Peyer's patch (tissue), 4 donors: ENCODE measurements around the gene TSPAN8. TPM values are rescaled to one million over a fixed set of nuclear protein-coding genes. Genes with fewer than 3 reads are reported as not detected.

ENCODE experiments used
- DNase-seq, 3 donors: peaks; one replicate each; pipeline ENCODE4 v3.0.0-alpha.2; 2017 to 2019
- H3K27ac ChIP-seq, 4 donors: fragments of 200-600 bp; sonication (generic); one replicate each; pipeline ENCODE4 v1.5.1; 2016 to 2019
- H3K27me3 ChIP-seq, 2 donors: fragments of 200-600 bp; sonication (generic); one replicate each; pipeline ENCODE4 v1.5.1; 2019
- H3K36me3 ChIP-seq, 3 donors: fragments of 200-600 bp; sonication (generic); one replicate each; pipeline ENCODE4 v1.5.1; 2016 to 2019
- H3K4me1 ChIP-seq, 4 donors: fragments of 200-600 bp; sonication (generic); one replicate each; pipeline ENCODE4 v1.5.1; 2016 to 2019
- H3K4me3 ChIP-seq, 4 donors: fragments of 200-600 bp; sonication (generic); 1 replicate in 3 of 4; 2 replicates in 1 of 4; pipeline ENCODE4 v1.5.1; 2016 to 2019; ENCODE audit warnings: mild to moderate bottlenecking in 1 of 4
- H3K9me3 ChIP-seq, 4 donors: fragments of 200-600 bp; sonication (generic); one replicate each; pipeline ENCODE4 v1.5.1; 2016 to 2019; ENCODE audit warnings: mild to moderate bottlenecking in 1 of 4
- POLR2A ChIP-seq, 2 donors: fragments of 450-650 bp; IDR thresholded peaks; one replicate each; pipeline ENCODE4 v1.5.1; 2017; ENCODE audit warnings: antibody characterized with exemption in 2 of 2, mild to moderate bottlenecking in 2 of 2, moderate library complexity in 2 of 2
- total RNA-seq, 4 donors: library from RNA; depleted of rRNA; stranded (reverse); fragments of >200 nt; gene quantifications; one replicate each; pipeline ENCODE4 v1.1.0, GENCODE V29; 2016
- TF ChIP-seq, protein P1 (sequence below), 6 experiments: fragments of 450-650 bp in 4 of 6; fragments of 200-600 bp in 2 of 6; sonication (generic) in 1 of 6; IDR thresholded peaks; one replicate each; pipeline ENCODE4 v1.5.1; 2017 to 2019; ENCODE audit warnings: antibody characterized with exemption in 6 of 6, mild to moderate bottlenecking in 3 of 6, moderate library complexity in 1 of 6

Gene TSPAN8
- total RNA-seq, 4 donors from 2014 or later: 71.0 to 963 (median 558) TPM

DNA sequence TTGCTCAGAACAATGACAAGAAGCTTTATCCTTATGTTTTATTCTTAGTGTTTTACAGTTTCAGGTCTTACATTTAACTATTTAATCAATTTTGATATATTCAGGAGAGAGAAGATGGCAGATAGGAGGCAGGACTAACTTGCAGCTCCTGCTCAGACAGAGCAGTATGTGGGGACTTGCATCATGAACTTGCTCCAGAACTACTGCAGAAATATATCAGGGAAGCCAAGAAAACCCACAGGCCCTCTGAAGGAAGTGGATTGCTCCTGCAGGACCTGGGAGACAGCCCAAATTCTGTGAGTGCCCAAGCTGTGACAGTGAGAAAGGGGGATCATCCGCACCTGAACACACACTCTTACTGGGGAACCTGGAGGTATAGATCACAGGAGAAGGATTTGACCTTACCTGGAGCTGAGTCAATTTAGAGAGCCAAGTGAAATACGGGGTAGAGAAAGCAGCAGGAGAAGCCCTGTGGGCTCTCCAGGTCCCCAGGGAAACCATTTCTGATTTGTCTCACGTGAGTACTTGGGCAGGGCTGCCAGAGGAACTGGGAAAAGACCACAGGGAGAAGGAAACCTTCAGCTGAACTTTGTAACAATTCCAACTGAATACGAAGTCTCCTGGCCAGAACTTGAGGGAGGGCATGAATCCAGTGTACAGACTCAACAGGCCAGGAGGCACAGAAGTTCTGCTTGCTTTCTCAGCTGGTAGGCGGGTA is 28.9 kb upstream of the TSPAN8 start:
- TF ChIP-seq, protein P1, sequence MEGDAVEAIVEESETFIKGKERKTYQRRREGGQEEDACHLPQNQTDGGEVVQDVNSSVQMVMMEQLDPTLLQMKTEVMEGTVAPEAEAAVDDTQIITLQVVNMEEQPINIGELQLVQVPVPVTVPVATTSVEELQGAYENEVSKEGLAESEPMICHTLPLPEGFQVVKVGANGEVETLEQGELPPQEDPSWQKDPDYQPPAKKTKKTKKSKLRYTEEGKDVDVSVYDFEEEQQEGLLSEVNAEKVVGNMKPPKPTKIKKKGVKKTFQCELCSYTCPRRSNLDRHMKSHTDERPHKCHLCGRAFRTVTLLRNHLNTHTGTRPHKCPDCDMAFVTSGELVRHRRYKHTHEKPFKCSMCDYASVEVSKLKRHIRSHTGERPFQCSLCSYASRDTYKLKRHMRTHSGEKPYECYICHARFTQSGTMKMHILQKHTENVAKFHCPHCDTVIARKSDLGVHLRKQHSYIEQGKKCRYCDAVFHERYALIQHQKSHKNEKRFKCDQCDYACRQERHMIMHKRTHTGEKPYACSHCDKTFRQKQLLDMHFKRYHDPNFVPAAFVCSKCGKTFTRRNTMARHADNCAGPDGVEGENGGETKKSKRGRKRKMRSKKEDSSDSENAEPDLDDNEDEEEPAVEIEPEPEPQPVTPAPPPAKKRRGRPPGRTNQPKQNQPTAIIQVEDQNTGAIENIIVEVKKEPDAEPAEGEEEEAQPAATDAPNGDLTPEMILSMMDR (IDR thresholded peaks at IDR 0.05): no peak
- no peak for TF ChIP-seq POLR2A (IDR thresholded peaks at IDR 0.05)
- Histone ChIP-seq H3K4me3 (no peak overlapping the region), H3K4me1 (no peaks in the 10 kb centered on the region), H3K27ac (peak overlapping the region in 1 of 4 donors; percentile 16), H3K9me3 (no peaks in the 10 kb centered on the region), H3K36me3 (no peaks in the 10 kb centered on the region), H3K27me3 (no peaks in the 10 kb centered on the region)
- no peak for DNase-seq

DNA sequence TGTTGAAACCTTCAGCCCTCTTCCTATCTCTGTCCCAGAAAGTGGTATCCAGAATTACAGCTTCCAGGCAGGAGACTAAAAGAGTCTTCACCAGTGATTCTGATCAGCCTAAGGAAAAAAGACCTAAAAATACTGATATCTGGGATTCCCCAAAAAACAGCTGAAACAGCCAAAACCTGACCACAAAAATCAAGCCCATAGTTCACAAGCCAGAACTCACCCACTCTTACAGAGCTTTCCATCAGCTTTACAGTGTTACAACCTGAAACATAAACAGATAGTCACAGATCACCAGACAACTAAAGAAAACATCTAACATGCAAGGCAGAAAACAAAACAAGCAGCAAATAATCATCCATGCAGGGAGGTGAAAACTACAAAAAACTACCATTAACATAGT is 26.0 kb upstream of the TSPAN8 start:
- Histone ChIP-seq H3K27ac (no peak overlapping the region), H3K4me3 (no peak overlapping the region), H3K4me1 (no peaks in the 10 kb centered on the region), H3K9me3 (no peaks in the 10 kb centered on the region), H3K36me3 (no peaks in the 10 kb centered on the region), H3K27me3 (no peaks in the 10 kb centered on the region)
- no peak for DNase-seq
- TF ChIP-seq, protein P1 (IDR thresholded peaks at IDR 0.05): no peak
- TF ChIP-seq POLR2A (IDR thresholded peaks at IDR 0.05): no peak

DNA sequence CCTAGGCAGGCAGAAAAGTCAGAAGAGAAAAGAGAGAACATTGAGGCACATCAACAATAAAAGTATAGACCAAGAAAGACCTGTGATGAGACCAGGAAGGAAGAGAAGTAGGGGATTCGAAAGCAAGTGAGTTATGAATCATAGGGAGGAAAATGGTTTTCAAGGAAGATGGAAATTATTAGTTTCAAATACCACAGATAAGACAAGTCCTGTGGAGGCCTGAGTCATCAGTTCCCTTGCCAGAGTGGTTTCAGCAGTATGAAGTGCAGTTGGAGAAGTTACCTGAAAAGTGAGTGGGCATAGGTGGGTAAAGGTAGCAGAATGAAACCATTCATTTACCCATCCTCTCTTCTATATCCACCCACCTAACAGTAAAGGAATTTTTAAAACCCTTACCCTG is 25.2 kb upstream of the TSPAN8 start:
- TF ChIP-seq POLR2A (IDR thresholded peaks at IDR 0.05): no peak
- TF ChIP-seq, protein P1 (IDR thresholded peaks at IDR 0.05): no peak
- Histone ChIP-seq H3K9me3 (no peaks in the 10 kb centered on the region), H3K27me3 (no peaks in the 10 kb centered on the region), H3K4me3 (no peak overlapping the region), H3K4me1 (no peaks in the 10 kb centered on the region), H3K27ac (no peak overlapping the region), H3K36me3 (no peaks in the 10 kb centered on the region)
- no peak for DNase-seq

DNA sequence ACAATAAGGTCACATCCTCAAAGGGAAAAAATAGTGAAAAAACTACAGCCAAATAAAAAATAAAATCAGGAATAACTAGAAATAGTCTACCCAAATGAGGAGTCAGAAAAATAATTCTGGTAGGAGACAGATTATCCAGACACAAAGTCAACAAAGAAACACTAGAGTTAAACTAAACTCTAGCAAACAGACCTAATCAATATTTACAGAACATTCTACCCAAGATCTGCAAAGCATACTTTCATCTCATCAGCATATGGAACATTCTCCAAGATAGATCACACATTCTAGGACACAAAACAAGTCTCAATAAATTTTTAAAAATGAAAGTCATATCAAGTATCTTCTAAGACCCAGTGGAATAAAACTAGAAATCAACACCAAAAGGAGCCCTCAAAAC is 20.4 kb upstream of the TSPAN8 start:
- no peaks in the 10 kb centered on the region for H3K9me3 ChIP-seq
- no peaks in the 10 kb centered on the region for H3K4me1 ChIP-seq
- no peaks in the 10 kb centered on the region for H3K36me3 ChIP-seq
- DNase-seq: no peak
- H3K27ac ChIP-seq: no peak overlapping the region
- H3K4me3 ChIP-seq: no peak overlapping the region
- TF ChIP-seq POLR2A (IDR thresholded peaks at IDR 0.05): no peak
- TF ChIP-seq, protein P1 (IDR thresholded peaks at IDR 0.05): no peak
- no peaks in the 10 kb centered on the region for H3K27me3 ChIP-seq

DNA sequence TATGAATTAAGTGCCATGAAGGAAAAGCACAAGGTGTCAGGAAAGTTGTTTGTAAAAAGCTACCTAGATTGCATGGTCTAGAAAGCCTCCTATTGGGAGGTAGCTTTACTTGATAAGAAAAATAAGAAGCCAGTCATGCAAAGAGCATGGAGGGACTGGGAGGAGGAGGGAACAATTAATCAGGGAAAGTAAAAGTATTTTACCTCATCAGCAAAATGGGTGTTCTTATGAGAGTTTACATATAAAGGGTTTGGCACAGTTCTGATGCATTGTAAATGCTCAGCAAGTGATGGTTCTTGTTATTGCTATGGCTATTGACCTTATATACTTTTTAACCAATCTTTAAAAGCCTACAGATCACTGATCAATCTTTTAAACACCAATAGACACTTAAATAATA is 17.0 kb upstream of the TSPAN8 start:
- TF ChIP-seq POLR2A (IDR thresholded peaks at IDR 0.05): no peak
- TF ChIP-seq, protein P1 (IDR thresholded peaks at IDR 0.05): no peak
- H3K4me1 ChIP-seq: no peaks in the 10 kb centered on the region
- no peak for DNase-seq
- H3K4me3 ChIP-seq: no peak overlapping the region
- no peaks in the 10 kb centered on the region for H3K9me3 ChIP-seq
- H3K27me3 ChIP-seq: no peaks in the 10 kb centered on the region
- no peaks in the 10 kb centered on the region for H3K36me3 ChIP-seq
- H3K27ac ChIP-seq: no peak overlapping the region
